CD4-positive, alpha-beta T cell treated with Interleukin-15 for 4 hours (primary cell): ENCODE measurements around the gene TOP3B.

Experiments used
- DNase-seq: peaks from one replicate; pipeline ENCODE4 v3.0.0-alpha.2; 2020; ENCODE audit warnings: low spot score

Gene TOP3B

DNA sequence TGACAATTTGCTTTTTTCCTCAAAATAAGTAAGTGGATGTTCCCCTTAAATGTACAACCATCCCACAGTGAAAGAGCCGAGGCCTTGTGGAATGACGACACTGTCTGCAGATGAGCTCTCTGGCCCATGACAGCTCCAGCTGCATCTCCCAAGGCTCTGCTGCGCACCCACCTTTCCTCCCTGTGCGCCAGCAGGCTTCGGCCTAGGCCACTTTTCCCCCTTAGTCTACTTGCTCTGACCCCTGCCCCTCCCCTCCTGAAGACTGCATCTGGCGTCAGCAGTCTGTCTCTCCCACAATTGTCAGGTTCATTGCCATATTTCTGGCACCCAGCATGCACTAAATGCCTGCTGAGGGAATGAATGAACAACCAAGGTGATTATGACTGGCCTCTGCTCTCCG lies 2.0 kb downstream of the TOP3B start:
- DNase-seq: no peak

DNA sequence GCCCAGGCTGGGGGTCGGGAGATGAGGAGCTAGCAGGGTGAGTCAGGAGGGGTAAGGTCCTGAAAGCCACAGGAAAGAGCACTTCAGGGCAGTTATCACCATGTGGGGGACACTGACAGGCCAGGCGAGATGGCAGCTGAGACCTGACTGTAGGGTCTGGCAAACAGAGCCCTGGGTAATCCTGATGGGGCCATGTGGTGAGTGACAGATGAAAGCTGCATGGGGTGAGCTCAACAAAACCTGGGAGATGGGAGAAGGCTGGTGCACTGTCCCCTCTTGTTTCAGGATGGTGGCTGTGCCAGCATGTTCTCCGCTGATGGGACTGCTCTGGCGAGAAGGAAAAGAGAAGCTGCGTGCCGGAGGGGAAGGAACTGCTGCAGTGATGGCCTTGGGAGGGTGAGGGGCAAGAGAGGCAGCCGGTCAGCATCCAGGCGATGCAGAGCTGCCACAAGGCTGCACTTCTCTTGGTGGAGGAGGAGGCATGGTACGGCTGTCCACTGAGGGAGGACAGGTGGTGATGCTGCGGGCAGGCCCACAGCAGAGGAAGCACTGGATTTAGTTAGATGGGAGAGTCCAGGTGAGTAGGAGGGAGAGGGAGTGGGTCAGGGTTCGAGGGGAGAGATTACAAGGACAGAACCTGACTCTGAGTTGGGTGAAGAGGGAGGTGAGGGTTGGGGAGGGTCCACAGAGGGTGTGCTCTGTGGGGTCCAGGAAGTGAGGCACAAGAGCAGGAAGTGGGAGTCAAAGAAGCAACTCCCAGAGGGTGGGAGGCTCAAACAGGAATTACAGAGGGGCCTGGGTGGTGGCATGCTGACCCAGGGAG lies 3.8 kb downstream of the TOP3B start:
- no peak for DNase-seq

DNA sequence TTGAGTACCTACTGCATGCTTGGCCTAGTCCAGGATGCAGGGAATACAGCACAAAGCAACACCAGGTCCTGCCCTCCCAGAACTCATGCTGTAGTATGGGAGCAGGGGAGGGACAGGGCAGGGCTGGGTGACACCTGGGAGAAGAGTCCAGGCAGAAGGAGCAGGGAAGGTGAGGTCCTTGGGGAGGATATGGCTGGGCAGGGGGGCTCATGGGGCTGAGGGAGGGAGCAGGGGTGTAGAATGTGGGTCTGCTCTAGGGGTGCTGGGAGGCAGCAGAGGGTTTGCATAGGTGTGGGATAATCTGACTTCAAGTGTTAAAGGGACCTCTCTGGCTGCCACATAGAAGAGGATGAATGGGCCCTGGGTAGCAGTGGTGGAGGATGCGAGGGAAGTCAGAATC lies 4.8 kb downstream of the TOP3B start:
- no peak for DNase-seq

DNA sequence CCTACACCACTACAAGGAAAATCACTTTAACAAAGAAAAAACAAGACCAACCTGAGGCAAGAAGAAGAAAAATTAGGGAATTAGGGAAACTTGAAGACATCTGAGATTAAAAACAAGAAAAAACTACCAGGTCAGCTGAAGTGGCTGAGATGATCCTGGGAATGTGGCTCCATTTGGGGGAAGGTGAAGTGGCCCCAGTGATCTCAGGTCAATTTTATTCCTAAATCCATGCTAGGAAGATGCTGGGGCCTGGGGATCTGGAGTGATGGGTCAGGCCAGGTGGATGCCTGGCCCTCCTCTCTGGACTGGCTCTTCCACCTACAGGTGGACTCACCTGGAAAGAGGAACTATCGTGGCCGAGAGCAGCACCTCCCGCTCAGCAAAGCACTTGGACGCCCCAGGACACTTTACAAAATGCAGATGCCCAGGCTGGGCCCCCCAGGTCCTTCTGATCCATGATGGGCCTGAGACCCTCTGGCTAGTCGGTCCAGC lies 6.7 kb downstream of the TOP3B start:
- no peak for DNase-seq

DNA sequence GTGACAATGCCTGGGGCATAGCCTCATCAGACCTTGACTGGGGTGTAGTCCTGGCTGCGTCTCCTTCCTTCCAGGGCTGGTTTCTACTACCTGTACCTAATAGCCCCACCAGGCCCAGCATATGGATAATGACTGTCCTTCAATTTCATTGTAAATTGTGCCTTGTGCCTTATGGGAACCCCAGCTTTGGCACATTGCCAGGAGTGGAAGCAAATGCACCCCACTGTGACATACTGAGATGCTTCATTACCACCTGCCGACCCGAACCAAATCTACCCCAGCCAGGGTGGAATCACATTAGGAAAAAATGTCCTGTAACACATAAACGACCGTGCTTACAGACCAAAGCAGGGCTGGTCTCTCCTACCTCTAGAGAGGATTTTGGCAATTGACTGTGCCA lies 7.3 kb downstream of the TOP3B start:
- DNase-seq: no peak

DNA sequence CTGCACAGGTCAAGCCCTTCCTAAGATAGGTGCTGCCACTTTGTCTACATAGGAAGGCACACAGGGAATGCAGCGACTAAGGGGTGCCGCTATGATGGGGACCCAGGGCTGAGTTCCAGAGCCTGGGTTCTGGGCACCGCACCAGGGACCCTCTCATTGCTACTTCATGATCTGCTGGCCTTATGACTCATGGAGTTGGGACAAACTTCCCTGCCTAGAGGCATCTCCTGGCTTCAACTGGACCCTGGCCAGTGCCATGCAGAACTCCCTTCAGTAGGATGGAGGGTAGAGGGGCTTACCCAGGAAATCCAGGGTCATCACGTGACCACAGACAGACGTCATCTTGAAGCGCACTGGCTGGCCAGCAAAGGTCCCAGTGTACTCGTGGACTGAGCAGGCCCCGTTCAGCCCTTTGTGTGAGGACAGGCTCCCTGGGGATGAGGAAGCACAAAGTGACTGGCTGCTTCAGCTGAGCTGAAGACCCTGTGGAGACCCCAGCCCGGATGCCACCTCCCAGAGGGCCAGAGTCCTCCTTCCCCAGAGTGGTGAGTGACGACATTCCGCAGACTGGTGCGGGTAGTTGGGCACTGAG lies 8.4 kb downstream of the TOP3B start:
- no peak for DNase-seq

DNA sequence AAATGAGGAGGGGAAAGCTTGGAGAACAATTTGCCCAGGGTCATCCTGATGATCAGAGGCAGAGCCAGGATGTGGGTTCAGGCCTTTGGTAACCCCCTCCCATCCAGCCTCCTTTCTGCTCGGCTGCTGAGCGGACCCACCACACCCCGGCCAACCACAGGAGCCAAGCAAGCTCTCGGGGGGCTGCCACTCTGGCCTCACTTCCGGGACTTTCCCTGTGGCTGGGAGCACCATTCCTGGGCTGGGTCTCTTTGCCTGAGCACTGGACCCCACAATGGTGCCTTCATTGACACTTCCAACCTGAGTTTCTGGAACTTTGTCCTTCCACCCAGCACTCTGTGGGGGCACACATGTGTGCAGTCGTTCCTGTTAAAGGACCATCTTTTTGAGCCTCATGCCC lies 9.8 kb downstream of the TOP3B start:
- no peak for DNase-seq

DNA sequence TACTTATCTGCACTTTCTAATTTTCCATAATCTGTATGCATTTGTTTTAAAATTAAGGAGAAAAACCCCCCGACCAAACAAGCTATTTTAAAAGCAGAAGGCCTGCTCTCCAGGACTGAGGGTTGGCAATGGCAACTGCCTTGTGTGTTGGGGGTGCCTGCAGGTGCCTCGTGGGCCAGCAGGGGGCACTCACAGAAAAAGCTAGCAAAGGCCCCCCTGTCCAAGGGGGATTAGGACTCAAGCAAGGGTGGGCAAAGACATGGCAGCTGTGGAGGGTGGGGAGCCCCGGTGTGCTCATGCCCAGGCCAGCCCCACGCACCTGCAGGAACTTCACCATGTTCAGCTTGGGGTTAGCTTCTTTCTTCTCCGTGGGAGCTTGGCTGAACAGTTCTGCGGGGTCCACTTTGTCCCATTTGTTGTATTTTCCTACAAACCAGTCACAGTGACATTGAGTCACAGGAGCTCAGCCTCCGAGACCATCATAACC lies 10.3 kb downstream of the TOP3B start:
- DNase-seq: peak; percentile 45

DNA sequence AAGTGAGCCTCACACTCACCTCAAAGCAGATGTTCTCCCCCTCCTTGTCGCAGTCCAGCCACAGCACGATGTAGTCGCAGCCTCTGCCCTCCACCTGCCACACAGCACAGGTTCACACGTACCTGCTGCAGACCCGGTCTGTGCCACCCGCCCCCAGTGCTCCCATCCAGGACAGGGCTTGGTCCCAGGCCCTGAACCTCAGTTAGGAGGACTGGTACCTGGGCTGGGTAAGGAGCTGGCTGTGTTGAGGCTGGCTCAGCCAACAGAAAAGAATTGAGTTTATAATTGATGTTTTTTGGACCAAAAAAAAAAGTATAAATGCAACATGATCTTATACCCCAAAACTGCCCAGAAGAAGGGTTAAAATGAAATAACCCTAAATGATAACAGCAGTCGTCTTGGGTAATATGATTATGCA lies 10.7 kb downstream of the TOP3B start:
- DNase-seq: no peak

DNA sequence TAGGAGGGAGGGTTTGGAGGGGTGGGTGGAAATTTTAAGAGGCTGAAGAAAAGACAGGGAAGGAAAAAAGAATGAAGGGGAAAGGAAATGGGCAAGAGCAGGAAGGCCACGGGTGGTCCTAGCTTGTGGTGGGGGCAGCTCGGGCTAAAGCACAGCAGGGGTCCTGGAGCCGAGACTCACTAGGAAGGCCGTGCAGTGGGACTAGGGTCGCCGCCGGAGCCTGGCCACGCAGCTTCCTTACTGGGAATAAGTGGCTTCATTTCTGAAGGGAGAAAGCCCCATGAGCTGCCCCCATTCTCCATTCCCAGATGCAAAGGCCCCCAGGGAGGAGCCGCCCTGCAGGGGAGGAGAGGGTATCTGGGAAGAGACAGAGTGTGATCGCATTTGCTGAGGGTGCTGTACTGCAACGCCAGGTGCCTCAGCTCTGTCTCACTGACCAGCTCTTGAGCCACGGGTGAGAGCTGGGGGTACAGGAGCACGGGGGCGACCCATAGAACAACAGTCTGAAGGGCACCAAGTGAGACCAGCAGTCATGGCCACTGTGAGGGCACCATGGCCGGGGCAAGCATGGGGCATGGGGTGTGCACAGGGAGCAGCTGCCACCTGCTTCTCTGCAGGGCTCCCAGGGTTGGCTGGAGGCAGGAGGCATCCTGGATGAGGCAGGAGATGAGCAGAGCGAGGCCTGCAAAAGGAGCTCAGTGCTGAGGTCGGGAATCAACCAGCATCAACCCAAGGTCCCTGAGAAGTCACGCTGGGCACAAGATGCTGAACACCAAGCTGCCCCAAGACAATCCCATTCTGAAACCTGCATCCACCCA lies 11.6 kb downstream of the TOP3B start:
- DNase-seq: no peak

DNA sequence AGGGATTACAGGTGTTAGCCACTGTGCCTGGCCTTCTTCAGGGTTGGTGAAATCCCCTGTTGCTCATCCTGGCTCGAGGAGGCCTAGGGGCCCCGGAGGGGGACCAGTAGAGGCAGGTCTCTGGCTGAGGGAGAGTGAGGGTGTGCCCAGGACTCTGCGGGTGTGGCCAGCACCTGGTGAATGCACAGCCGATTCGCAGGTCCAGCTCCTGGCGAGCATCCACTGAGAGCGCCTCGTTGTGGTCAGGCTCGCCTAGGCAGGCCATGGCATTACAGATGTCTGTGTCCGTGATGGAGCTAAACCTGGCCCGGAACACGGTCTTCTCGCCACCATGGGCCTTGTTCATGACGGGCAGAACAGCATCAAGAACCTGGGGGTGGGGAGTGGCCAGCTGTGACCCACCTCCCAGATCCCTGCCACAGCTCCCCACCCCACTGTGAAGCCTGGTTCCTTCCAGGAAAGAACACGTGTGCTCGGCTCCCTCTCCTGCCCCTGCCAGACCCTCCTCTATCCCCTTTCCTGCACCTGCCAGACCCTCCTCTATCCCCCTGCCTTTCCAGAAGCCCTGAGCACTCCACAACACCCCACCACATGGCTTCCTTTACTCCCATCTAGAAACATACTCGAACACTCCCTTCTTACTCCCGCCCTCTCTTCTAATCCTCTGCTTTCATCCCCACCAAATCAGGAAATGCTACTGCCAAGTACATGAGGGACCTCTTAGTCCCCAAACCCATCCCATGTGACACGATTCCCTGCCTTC lies 12.4 kb downstream of the TOP3B start:
- no peak for DNase-seq

DNA sequence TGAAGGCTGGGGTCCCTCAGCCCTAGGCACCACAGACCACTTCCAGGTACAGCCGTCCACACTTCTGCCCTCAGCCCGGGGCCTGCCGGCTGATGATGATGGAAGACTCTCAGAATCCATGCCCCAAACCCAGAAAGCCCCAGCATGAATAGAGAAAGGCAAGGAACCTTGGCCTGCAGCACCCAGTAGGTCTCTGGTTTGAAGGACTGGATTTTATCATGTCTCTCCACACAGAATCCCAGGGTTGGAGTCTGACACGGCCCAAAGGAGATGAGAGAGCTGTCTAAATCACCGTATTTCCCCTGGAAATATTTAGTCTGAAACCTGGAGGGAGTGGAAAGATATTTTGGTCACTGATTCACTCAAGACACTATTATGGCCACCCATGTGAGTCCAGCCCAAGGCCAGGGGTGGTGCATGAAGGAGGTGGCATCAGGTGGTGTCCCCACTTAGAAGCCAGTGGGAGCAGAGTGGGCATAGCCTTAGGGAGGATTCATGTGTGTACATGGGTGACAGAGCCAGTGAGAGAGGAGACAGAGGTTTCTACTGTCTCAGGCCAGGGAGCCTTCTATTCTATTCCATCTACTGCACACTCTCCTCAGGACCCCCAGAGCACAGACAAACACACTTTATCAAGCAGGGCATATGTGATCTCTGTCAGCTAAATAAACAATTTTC lies 14.0 kb downstream of the TOP3B start:
- DNase-seq: no peak

DNA sequence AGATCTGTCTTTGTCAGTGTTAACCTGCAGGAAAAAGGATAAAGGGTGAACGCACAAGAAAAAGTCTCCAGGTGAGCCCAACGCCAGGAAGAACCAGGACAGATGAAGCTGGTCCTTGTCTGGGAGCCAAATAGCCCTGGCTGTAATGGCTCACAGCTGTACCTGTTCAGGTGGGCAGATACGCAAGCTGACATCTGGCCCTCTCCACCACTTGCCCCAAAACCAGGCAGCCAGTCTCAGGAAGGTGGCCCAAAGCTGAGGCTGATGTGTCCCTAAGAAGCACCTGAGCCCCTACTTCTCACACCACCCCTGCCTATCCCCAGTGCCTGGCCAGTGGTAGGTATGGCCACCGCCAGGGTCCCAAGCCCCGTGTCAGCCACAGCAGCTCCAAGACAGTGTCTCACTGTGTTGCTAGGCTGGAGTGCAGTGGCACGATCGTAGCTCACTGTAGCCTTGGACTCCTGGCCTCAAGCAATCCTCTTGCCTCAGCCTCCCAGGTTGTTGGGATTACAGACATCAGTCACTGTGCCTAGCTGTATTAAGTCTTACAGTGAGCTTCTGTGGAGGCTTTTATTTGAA lies 14.8 kb downstream of the TOP3B start:
- no peak for DNase-seq

DNA sequence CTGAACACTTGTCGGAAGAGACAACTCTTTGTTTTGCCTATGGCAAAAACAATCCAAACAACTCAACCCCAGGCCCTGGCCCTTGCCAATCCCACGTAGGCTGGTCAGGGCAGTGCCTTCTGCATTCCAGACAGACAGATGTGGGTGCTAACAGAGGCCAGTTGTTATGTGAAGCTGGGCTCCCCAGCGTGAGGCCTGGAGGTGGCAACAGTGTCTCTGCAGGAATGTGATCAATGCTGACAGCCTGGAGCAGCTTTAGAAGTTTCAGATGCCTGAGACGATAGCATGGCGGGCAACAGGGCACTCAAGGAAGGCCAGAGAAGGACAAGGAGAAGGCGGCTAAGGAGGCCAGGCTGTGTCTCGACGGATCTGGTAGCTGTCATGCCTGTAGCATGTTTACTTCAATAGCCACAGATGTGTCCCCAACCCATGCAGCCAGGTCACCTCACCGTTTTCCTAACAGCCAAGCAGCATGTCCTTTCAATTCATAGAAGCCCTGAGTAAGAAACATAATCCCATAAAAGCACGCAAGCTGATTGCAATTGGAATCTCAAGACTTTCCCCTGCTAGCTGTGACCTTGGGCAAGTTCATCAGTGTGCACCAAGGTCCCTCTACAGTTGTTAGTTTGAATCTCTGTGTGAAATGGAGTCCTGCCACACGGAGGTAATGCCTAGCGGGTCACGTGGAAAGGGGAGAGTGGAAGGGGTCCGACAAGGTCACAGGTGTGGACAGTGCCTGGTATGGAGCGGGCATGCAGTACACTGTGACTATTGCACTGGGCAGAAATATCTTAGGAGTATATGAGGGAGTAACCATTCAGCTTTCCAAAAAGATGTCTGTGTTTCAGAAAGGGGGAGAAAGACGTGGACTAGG lies 15.7 kb downstream of the TOP3B start:
- DNase-seq: no peak

DNA sequence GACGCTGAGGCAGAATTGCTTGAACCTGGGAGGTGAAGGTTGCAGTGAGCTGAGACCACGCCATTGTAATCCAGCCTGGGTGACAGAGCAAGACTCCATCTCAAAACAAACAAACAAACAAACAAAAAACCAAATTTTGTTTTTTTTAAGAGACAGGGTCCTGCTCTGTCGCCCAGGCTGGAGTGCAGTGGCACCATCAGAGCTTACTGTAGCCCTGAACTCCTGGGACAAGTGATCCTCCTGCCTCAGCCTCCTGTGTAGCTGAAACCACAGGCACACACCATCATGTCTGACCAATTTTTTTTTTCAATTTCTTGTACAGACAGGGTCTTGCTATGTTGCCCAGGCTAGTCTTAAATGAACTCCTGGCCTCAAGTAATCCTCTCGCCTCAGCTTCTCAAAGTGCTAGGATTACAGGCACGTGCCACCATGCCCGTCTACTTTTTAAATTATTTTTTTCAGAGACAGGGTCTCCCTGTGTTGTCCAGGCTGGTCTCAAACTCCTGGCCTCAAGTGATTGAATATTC lies 16.8 kb downstream of the TOP3B start:
- DNase-seq: no peak

DNA sequence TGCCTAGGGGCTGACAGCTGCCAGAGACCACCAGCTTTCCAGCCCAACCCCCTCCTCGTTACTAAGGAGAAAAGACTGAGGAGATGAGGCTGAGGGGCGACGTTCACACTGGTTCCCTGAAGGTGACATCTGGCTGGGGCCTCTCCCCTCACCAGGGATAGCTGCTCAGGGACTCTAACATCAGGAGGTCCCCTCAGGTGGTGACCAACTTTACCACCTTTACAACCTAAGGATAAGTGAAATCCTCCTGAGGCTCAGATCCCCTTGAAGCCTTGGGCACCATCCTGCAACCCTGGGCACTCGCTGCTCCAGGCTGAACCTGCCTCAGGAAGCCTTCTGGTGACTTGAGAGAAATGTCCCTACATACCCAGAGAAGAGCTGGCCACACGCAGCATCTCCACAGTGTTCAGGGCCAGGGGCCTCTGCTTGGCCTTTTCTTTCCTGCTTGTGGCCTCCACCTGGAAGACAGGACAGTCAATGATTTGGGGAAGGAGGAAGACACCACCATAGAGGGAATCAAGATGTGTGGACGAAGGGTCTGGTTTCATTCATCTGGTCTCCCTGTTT lies 17.6 kb downstream of the TOP3B start:
- DNase-seq: no peak

DNA sequence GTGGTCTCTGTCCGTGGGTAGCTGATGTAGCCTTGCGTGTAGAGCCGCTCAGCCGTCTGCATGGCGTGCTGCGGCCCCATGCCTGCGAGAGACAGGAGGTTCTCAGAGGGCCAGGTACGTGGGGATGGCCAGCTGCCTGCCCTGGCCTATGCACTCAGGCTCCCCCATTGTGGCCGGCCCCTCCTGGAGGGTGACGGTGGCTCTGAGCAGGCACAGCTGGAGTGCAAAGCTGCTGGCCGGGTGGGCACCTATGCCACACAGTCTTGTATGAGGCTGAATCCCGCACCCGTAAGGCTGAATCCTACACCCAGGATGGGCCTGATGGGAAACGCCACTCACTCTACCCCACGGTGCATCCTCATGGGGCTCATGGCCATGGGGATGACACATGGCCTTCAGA lies 18.4 kb downstream of the TOP3B start:
- DNase-seq: no peak

DNA sequence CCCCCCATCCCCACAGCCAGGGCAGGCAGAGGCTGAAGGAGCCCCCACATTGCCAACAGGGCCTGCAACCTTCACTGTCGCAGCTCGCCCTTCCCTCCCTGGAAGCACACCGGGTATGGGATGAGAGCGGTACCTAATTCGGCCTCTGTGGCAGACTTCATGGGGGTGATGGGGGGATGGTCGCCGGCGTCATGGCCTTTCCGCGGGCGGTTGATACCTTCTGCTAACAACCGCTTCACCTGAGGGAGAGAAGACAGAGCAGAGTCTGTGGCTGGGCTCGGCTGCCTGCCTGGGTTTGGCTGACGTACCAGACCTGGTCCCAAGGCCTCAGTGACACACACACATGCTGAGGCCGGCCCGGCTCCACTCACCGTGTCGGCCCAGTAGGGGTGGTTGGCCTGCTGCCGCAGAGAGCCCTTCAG lies 18.8 kb downstream of the TOP3B start:
- DNase-seq: no peak

DNA sequence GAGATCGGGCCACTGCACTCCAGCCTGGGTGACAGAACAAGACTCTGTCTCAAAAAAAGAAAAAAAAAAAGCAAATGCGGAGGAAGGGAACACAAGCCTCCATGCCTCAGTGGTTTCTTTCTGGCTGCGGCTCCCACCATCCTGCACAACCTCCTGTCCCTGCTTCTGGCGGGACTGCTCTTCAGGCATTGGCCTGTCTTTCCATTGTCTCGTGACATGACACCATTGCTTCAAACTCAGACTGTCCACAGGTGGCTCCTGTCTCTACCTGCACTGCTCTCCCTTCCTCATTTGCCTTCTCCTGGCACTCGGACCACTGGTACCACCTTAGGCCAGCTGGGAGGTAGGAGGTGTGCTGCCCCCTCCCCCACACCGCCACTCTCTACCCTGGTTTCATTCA lies 19.3 kb downstream of the TOP3B start:
- DNase-seq: no peak

DNA sequence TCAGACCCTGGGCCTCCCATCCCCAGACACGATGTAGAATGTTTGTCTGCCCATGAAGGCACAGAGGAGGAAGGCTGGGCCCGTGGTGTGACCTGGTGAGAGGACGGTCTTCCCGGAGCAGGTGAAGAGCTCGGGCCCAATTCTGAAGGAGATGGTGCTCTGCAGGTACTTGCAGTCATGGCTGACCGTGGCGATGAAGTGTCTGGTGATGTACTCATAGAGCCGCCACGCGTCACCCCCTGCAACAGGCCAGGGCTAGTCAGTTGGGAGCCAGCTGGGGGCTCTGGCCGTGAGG lies 20.0 kb downstream of the TOP3B start:
- DNase-seq: no peak
